HEK293T (cell line): ENCODE measurements around the gene MTHFD2.
"Not testable (repeated sequence)": the region's sequence is repeated elsewhere in the genome, so short reads cannot be mapped to it uniquely, and the experiment has no call there.

Experiments
- CTCF ChIA-PET: fragments of 350-600 bp; formaldehyde crosslinking; extraction: SDS; loops from one replicate; lab custom pipeline; 2021; ENCODE audit warnings: antibody characterized with exemption, inconsistent platforms; lab: Yijun Ruan, JAX
- POLR2A ChIA-PET: fragments of 350-600 bp; formaldehyde crosslinking; extraction: SDS; loops from one replicate; lab custom pipeline; 2020; ENCODE audit warnings: antibody characterized with exemption, inconsistent platforms; lab: Yijun Ruan, JAX
- DNase-seq: peaks from one replicate; pipeline ENCODE4 v3.0.0; 2012; ENCODE audit warnings: mixed read lengths; ENCODE audit errors: extremely low spot score
- ARNT ChIP-seq: fragments of 450-650 bp; IDR thresholded peaks from 2 replicates; pipeline ENCODE4 v1.6.1; 2017; ENCODE audit warnings: mild to moderate bottlenecking
- BHLHE40 ChIP-seq: fragments of 450-650 bp; IDR thresholded peaks from 2 replicates; pipeline ENCODE4 v1.6.1; 2016; ENCODE audit warnings: mild to moderate bottlenecking, moderate library complexity, borderline replicate concordance
- CTBP1 ChIP-seq: fragments of 450-650 bp; IDR thresholded peaks from 2 replicates; pipeline ENCODE4 v1.6.1; 2016; ENCODE audit warnings: borderline replicate concordance
- ELF4 ChIP-seq: fragments of 450-650 bp; IDR thresholded peaks from 2 replicates; pipeline ENCODE4 v1.6.1; 2017; ENCODE audit warnings: antibody characterized with exemption
- FOXA1 ChIP-seq: fragments of 450-650 bp; IDR thresholded peaks from 2 replicates; pipeline ENCODE4 v1.6.1; 2016; ENCODE audit warnings: mild to moderate bottlenecking
- FOXK2 ChIP-seq: fragments of 450-650 bp; IDR thresholded peaks from 2 replicates; pipeline ENCODE4 v1.6.1; 2016; ENCODE audit warnings: mild to moderate bottlenecking
- FOXM1 ChIP-seq: fragments of 450-650 bp; IDR thresholded peaks from 2 replicates; pipeline ENCODE4 v1.6.1; 2017; ENCODE audit warnings: mild to moderate bottlenecking, borderline replicate concordance
- HDGF ChIP-seq: fragments of 450-650 bp; IDR thresholded peaks from 2 replicates; pipeline ENCODE4 v1.6.1; 2017; ENCODE audit warnings: antibody characterized with exemption, borderline replicate concordance
- L3MBTL2 ChIP-seq: fragments of 450-650 bp; conservative IDR thresholded peaks from 2 replicates; pipeline ENCODE4 v1.6.1; 2016; ENCODE audit warnings: mild to moderate bottlenecking
- LEF1 ChIP-seq: fragments of 450-650 bp; IDR thresholded peaks from 2 replicates; pipeline ENCODE4 v1.6.1; 2017; ENCODE audit warnings: mild to moderate bottlenecking, borderline replicate concordance
- NFRKB ChIP-seq: fragments of 450-650 bp; IDR thresholded peaks from 2 replicates; pipeline ENCODE4 v1.6.1; 2016; ENCODE audit warnings: mild to moderate bottlenecking, moderate library complexity
- PKNOX1 ChIP-seq: fragments of 450-650 bp; IDR thresholded peaks from 2 replicates; pipeline ENCODE4 v1.6.1; 2016
- SP1 ChIP-seq: fragments of 450-650 bp; IDR thresholded peaks from 2 replicates; pipeline ENCODE4 v1.6.1; 2017
- SUZ12 ChIP-seq: fragments of 450-650 bp; IDR thresholded peaks from 2 replicates; pipeline ENCODE4 v1.6.1; 2016; ENCODE audit warnings: mild to moderate bottlenecking
- TARDBP ChIP-seq: fragments of 450-650 bp; IDR thresholded peaks from 2 replicates; pipeline ENCODE4 v1.6.1; 2016
- ZNF384 ChIP-seq: fragments of 450-650 bp; IDR thresholded peaks from 2 replicates; pipeline ENCODE4 v1.6.1; 2016

Gene MTHFD2

GRCh38 chr2:74228772-74229171 is 30.4 kb downstream of the MTHFD2 start:
- ChIA-PET CTCF (no interaction called here), POLR2A (no interaction called here)

GRCh38 chr2:74229865-74230264 is 31.4 kb downstream of the MTHFD2 start:
- DNase-seq, POLR2A ChIA-PET, CTCF ChIA-PET: not testable (repeated sequence)

More at GRCh38 chr2:74228772-74229171, 30.4 kb downstream of the MTHFD2 start:
- TF ChIP-seq LEF1 (no peak), BHLHE40 (no peak), CTBP1 (no peak), FOXK2 (no peak), SUZ12 (no peak), FOXA1 (no peak), SP1 (no peak)
- DNase-seq: no peak

- ChIA-PET CTCF (no interaction called here), POLR2A (no interaction called here)
- no peak for DNase-seq
- TF ChIP-seq LEF1 (no peak), CTBP1 (no peak), HDGF (no peak), SUZ12 (no peak)
Measured at GRCh38 chr2:74232426-74232825, 34.0 kb downstream of the MTHFD2 start.

GRCh38 chr2:74233648-74234047 is 35.2 kb downstream of the MTHFD2 start:
- DNase-seq: no peak
- TF ChIP-seq FOXA1 (no peak), SUZ12 (no peak), LEF1 (no peak), ZNF384 (no peak), CTBP1 (no peak), ARNT (no peak), BHLHE40 (no peak), NFRKB (no peak), HDGF (no peak), L3MBTL2 (no peak), FOXK2 (no peak), PKNOX1 (no peak), ELF4 (no peak), SP1 (no peak), FOXM1 (no peak), TARDBP (no peak)
- ChIA-PET CTCF (no interaction called here), POLR2A (no interaction called here)

GRCh38 chr2:74235041-74235440 is 36.6 kb downstream of the MTHFD2 start:
- TF ChIP-seq LEF1 (no peak), PKNOX1 (no peak), HDGF (no peak)
- ChIA-PET CTCF (no interaction called here), POLR2A (no interaction called here)
- DNase-seq: no peak

GRCh38 chr2:74238879-74239278 is 40.5 kb downstream of the MTHFD2 start:
- ChIA-PET CTCF (interaction anchor here (0.6 kb wide), 1 partner anchor 417 kb away, joined by 3 read pairs; no protein-coding TSS in a partner anchor), POLR2A (no interaction called here)
- no peak for DNase-seq
- TF ChIP-seq FOXK2 (no peak), FOXM1 (no peak), L3MBTL2 (no peak), FOXA1 (no peak), TARDBP (no peak), HDGF (no peak), PKNOX1 (no peak), SP1 (no peak), ELF4 (no peak), SUZ12 (no peak), ARNT (no peak), BHLHE40 (no peak), LEF1 (no peak), NFRKB (no peak), CTBP1 (no peak), ZNF384 (no peak)

GRCh38 chr2:74239346-74239745 is 40.9 kb downstream of the MTHFD2 start:
- ChIA-PET POLR2A (no interaction called here), CTCF (interaction anchor here (1.2 kb wide), 1 partner anchor 10 kb away, joined by 3 read pairs; no protein-coding TSS in a partner anchor)
- TF ChIP-seq ZNF384 (no peak), BHLHE40 (no peak), SP1 (no peak), L3MBTL2 (no peak), TARDBP (no peak), FOXK2 (no peak)
- DNase-seq: no peak
